Neural progenitor cell (in vitro differentiated cells): Measurements from ENCODE around the gene TARBP1. TPM values are rescaled to one million over a fixed set of nuclear protein-coding genes. Genes with fewer than 3 reads are reported as not detected.

ENCODE experiments used
- DNase-seq: peaks from one replicate; pipeline ENCODE4 v3.0.0-alpha.2; 2016; ENCODE audit warnings: low spot score
- H2AFZ ChIP-seq: fragments of 200-600 bp; sonication (generic); replicated peaks from 2 replicates; pipeline ENCODE4 v1.6.1; 2016; ENCODE audit warnings: antibody characterized with exemption
- H3F3A ChIP-seq: fragments of 200-600 bp; sonication (generic); 2 replicates; pipeline ENCODE4 v1.6.1; 2016; ENCODE audit warnings: antibody characterized with exemption, low read depth
- H3K27ac ChIP-seq: fragments of 200-600 bp; sonication (generic); 2 replicates; pipeline ENCODE4 v1.5.1; 2016; ENCODE audit warnings: mild to moderate bottlenecking
- H3K27me3 ChIP-seq: fragments of 200-600 bp; sonication (generic); 2 replicates; pipeline ENCODE4 v1.6.1; 2016; ENCODE audit warnings: mild to moderate bottlenecking, moderate library complexity
- H3K36me3 ChIP-seq: fragments of 200-600 bp; sonication (generic); 2 replicates; pipeline ENCODE4 v1.5.1; 2016
- H3K4me1 ChIP-seq: fragments of 200-600 bp; sonication (generic); 2 replicates; pipeline ENCODE4 v1.6.1; 2016; ENCODE audit warnings: mixed run types
- H3K4me2 ChIP-seq: fragments of 200-600 bp; sonication (generic); 2 replicates; pipeline ENCODE4 v1.6.1; 2016
- H3K4me3 ChIP-seq: fragments of 200-600 bp; sonication (generic); 2 replicates; pipeline ENCODE4 v1.5.1; 2016
- H3K79me2 ChIP-seq: fragments of 200-600 bp; sonication (generic); 2 replicates; pipeline ENCODE4 v1.6.1; 2016; ENCODE audit warnings: low read depth
- H3K9ac ChIP-seq: fragments of 200-600 bp; sonication (generic); 2 replicates; pipeline ENCODE4 v1.6.1; 2016
- H3K9me3 ChIP-seq: fragments of 200-600 bp; sonication (generic); 2 replicates; pipeline ENCODE4 v1.5.1; 2016; ENCODE audit warnings: low read depth
- H4K20me1 ChIP-seq: fragments of 200-600 bp; sonication (generic); 2 replicates; pipeline ENCODE4 v1.6.1; 2016; ENCODE audit warnings: low read depth
- H3K27ac Mint-ChIP-seq: 3 replicates; pipeline ENCODE4 v1.8.0; 2021; ENCODE audit warnings: mixed read lengths
- H3K27me3 Mint-ChIP-seq: 2 replicates; pipeline ENCODE4 v1.8.0; 2022; ENCODE audit warnings: low read depth, mild to moderate bottlenecking, inconsistent platforms, moderate library complexity, mixed read lengths; ENCODE audit not compliant: insufficient read depth
- H3K36me3 Mint-ChIP-seq: 3 replicates; pipeline ENCODE4 v1.8.0; 2021; ENCODE audit warnings: mixed read lengths
- H3K4me1 Mint-ChIP-seq: 3 replicates; pipeline ENCODE4 v1.8.0; 2021; ENCODE audit warnings: mixed read lengths
- H3K4me3 Mint-ChIP-seq: 3 replicates; pipeline ENCODE4 v1.8.0; 2021; ENCODE audit warnings: mild to moderate bottlenecking, moderate library complexity, mixed read lengths
- H3K9me3 Mint-ChIP-seq: 3 replicates; pipeline ENCODE4 v1.8.0; 2020; ENCODE audit warnings: mixed read lengths
- EZH2 ChIP-seq: fragments of 200-600 bp; sonication (generic); IDR thresholded peaks from 2 replicates; pipeline ENCODE4 v1.6.1; 2017; ENCODE audit warnings: antibody characterized with exemption, mild to moderate bottlenecking, moderate library complexity
- EZH2phosphoT487 ChIP-seq: fragments of 200-600 bp; sonication (generic); IDR thresholded peaks from 2 replicates; pipeline ENCODE4 v1.6.1; 2017; ENCODE audit warnings: antibody characterized with exemption
- total RNA-seq: library from RNA; depleted of rRNA; stranded (reverse); fragments of >200 nt; gene quantifications from 2 replicates; pipeline ENCODE4 v1.2.3, GENCODE V29; 2015; ENCODE audit warnings: low replicate concordance
- TF ChIP-seq, protein P1 (sequence below): fragments of 200-600 bp; sonication (generic); IDR thresholded peaks from 2 replicates; pipeline ENCODE4 v1.5.1; 2017; ENCODE audit warnings: antibody characterized with exemption, mild to moderate bottlenecking

The TARBP1 gene
- total RNA-seq, 1 donor from 2014 or later: 99.0 TPM

DNA sequence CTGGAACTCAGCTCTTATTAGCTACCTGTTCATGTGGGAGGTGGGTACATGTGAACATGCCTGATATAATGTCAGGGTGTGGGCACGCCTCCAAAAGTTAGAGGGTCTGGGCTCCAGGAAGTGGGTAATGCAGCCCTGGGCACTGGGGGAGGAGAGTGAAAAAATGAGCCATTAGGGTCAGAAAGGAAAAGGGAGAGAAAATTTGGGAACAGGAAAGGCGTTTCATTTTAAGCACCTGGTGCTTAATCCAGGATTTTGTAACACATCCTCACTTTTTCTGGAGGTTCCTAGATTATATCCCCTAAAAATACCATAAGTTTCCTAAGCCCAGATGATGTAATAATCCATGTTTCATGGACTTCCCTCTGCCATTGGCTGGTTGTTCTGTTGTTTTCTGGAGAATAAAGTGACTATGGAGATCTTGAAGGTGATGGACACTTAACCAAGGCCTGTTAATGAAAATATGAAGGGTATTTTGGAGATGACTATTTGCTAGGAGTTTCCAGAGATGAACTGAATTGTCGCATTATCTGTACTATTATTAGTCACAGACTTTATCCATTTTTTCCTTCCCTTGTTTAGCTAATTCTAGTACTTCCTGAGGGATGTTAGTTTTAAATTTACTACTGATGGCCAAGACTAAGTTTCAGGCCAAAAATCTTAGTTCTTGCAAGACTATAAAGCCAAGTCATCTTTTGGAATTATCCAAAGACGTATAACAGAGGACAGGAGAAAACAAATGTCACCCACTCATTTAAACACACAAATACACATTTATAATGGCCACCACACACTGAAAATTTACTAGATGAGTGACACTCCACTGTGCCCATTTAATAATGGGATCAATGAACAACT is 24.4 kb upstream of the TARBP1 start:
- H4K20me1 ChIP-seq: no peaks in the 10 kb centered on the region
- no peak overlapping the region for H3K27ac ChIP-seq
- no peak overlapping the region for H3K4me3 ChIP-seq
- peaks cover 5% of the 10 kb centered on the region for H3K27me3 Mint-ChIP-seq
- H2AFZ ChIP-seq: no peak overlapping the region
- no peaks in the 10 kb centered on the region for H3K27me3 ChIP-seq
- no peak overlapping the region for H3K4me2 ChIP-seq
- no peaks in the 10 kb centered on the region for H3F3A ChIP-seq
- H3K79me2 ChIP-seq: no peaks in the 10 kb centered on the region
- no peaks in the 10 kb centered on the region for H3K36me3 ChIP-seq
- peaks cover 34% of the 10 kb centered on the region for H3K4me1 Mint-ChIP-seq
- H3K9ac ChIP-seq: no peak overlapping the region
- DNase-seq: no peak
- H3K27ac Mint-ChIP-seq: no peak overlapping the region
- H3K9me3 ChIP-seq: no peaks in the 10 kb centered on the region
- TF ChIP-seq, protein P1, sequence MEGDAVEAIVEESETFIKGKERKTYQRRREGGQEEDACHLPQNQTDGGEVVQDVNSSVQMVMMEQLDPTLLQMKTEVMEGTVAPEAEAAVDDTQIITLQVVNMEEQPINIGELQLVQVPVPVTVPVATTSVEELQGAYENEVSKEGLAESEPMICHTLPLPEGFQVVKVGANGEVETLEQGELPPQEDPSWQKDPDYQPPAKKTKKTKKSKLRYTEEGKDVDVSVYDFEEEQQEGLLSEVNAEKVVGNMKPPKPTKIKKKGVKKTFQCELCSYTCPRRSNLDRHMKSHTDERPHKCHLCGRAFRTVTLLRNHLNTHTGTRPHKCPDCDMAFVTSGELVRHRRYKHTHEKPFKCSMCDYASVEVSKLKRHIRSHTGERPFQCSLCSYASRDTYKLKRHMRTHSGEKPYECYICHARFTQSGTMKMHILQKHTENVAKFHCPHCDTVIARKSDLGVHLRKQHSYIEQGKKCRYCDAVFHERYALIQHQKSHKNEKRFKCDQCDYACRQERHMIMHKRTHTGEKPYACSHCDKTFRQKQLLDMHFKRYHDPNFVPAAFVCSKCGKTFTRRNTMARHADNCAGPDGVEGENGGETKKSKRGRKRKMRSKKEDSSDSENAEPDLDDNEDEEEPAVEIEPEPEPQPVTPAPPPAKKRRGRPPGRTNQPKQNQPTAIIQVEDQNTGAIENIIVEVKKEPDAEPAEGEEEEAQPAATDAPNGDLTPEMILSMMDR: no peak
- no peak for TF ChIP-seq EZH2
- TF ChIP-seq EZH2phosphoT487: no peak
- no peaks in the 10 kb centered on the region for H3K36me3 Mint-ChIP-seq
- H3K4me3 Mint-ChIP-seq: no peak overlapping the region
- H3K4me1 ChIP-seq: peaks cover 3% of the 10 kb centered on the region
- peaks cover 4% of the 10 kb centered on the region for H3K9me3 Mint-ChIP-seq

DNA sequence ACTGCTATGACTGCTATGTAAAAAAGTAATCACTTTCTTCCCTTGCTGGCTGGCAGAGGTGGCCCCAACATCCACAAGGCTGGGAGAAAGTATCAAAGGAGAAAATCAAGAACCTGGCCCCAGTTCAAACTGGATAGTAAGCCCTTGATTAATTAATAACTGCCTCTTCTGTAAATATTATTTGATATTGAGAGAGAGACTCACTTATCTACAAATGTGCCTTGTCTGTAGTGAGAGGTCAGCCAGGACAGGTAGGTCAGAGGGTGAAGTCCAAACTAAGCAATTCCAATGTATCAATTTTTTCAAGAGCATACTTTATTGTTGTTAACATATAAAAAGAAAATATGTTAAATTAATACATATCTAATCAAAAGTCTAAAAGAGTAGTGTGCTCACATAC is 23.8 kb upstream of the TARBP1 start:
- no peaks in the 10 kb centered on the region for H4K20me1 ChIP-seq
- no peak overlapping the region for H3K9ac ChIP-seq
- no peak overlapping the region for H3K4me3 Mint-ChIP-seq
- peaks cover 5% of the 10 kb centered on the region for H3K27me3 Mint-ChIP-seq
- H3K4me1 ChIP-seq: peaks cover 3% of the 10 kb centered on the region
- no peaks in the 10 kb centered on the region for H3K9me3 ChIP-seq
- no peak overlapping the region for H2AFZ ChIP-seq
- no peak overlapping the region for H3K4me3 ChIP-seq
- H3K27me3 ChIP-seq: no peaks in the 10 kb centered on the region
- H3K36me3 Mint-ChIP-seq: no peaks in the 10 kb centered on the region
- H3K4me2 ChIP-seq: no peak overlapping the region
- peaks cover 30% of the 10 kb centered on the region for H3K4me1 Mint-ChIP-seq
- H3K9me3 Mint-ChIP-seq: peaks cover 4% of the 10 kb centered on the region
- DNase-seq: no peak
- H3K27ac ChIP-seq: no peak overlapping the region
- H3K79me2 ChIP-seq: no peaks in the 10 kb centered on the region
- no peaks in the 10 kb centered on the region for H3F3A ChIP-seq
- TF ChIP-seq, protein P1: no peak
- TF ChIP-seq EZH2phosphoT487: no peak
- TF ChIP-seq EZH2: no peak
- no peaks in the 10 kb centered on the region for H3K36me3 ChIP-seq
- H3K27ac Mint-ChIP-seq: no peak overlapping the region

DNA sequence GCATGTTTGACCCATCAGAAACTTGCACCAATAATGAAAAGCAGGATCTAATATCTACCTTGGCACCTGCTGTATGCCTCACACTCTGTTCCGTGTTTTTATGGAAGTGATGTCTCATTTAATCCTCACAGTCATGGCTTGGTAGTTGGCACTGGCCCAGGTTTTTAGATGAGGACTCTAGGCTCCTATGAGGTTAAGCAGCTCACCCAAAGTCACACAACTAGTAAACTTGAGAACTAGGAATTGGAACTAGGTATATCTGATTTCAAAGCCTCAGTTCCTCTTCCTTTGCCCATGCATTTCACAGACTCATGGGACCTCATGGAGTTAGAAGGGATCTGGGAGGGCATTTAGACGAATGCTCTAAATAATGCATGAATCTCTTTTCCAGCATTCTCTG is 21.3 kb upstream of the TARBP1 start:
- H3F3A ChIP-seq: no peaks in the 10 kb centered on the region
- H3K9ac ChIP-seq: no peak overlapping the region
- H3K79me2 ChIP-seq: no peaks in the 10 kb centered on the region
- no peak overlapping the region for H3K27ac ChIP-seq
- H3K4me3 ChIP-seq: no peak overlapping the region
- peaks cover 5% of the 10 kb centered on the region for H3K27me3 Mint-ChIP-seq
- no peaks in the 10 kb centered on the region for H4K20me1 ChIP-seq
- TF ChIP-seq EZH2phosphoT487 (no peak), EZH2 (no peak)
- TF ChIP-seq, protein P1: no peak
- no peaks in the 10 kb centered on the region for H3K27me3 ChIP-seq
- H3K4me1 ChIP-seq: peaks cover 7% of the 10 kb centered on the region
- no peaks in the 10 kb centered on the region for H3K36me3 ChIP-seq
- H3K36me3 Mint-ChIP-seq: no peaks in the 10 kb centered on the region
- peaks cover 29% of the 10 kb centered on the region for H3K4me1 Mint-ChIP-seq
- H3K4me3 Mint-ChIP-seq: no peak overlapping the region
- no peak overlapping the region for H3K4me2 ChIP-seq
- no peak for DNase-seq
- no peak overlapping the region for H3K27ac Mint-ChIP-seq
- H2AFZ ChIP-seq: no peak overlapping the region
- no peaks in the 10 kb centered on the region for H3K9me3 Mint-ChIP-seq
- H3K9me3 ChIP-seq: no peaks in the 10 kb centered on the region
